Uterus (tissue), 2 donors: ENCODE results near the gene FUT8.

Experiments used
- CTCF ChIP-seq, 4 experiments: fragments of 200-600 bp in 2 of 4; fragments of 450-650 bp in 2 of 4; sonication (generic) in 2 of 4; IDR thresholded peaks; one replicate each; pipeline ENCODE4 v1.5.1; 2016 to 2019; ENCODE audit warnings: antibody characterized with exemption in 4 of 4, mild to moderate bottlenecking in 2 of 4, moderate library complexity in 1 of 4
- POLR2A ChIP-seq, 2 donors: fragments of 450-650 bp; IDR thresholded peaks; one replicate each; pipeline ENCODE4 v1.6.1; 2016; ENCODE audit warnings: antibody characterized with exemption in 2 of 2, mild to moderate bottlenecking in 1 of 2, moderate library complexity in 1 of 2

DNA sequence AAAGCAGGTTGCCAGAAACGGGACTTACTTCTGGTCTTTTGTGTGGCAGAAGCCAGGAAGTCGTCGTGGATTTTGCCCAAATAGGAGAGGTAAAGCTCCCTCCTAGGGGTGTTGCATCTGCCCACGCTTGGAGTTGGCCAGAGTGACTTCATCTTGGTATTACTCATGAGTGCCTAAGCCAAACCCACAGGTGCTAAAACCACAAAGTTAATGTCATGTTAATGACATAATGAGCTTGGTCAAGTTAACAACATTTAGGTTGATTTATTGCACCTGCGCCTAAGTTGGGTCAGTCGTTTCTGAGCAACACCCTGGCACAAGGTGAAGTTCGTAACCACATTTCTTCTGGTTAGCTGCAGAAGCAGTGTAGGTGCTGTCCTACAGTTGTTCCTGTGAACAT is 225.2 kb downstream of the FUT8 start:
- TF ChIP-seq CTCF (IDR thresholded peaks at IDR 0.05) = no peak
- TF ChIP-seq POLR2A (IDR thresholded peaks at IDR 0.05) = no peak
